ENCODE data around the gene DENND5B. TPM values are rescaled to one million over a fixed set of nuclear protein-coding genes. Genes with fewer than 3 reads are reported as not detected.

DENND5B gene
- total and polyA plus RNA-seq, 10 donors: 4.5 to 42.5 (median 24.6) TPM

- 85 to 96% (median 89%) methylated on average over 1 of the region's 1 CpG for WGBS, 5 donors
- no peaks in the 10 kb centered on the region for H3K9me3 ChIP-seq
- peaks cover 0 to 42% (median 17%) of the 10 kb centered on the region in 6 donors for H3K4me1 ChIP-seq
- no peak overlapping the region for H3K4me3 ChIP-seq
- no peak for DNase-seq
- H3K27ac ChIP-seq: no peak overlapping the region
- TF ChIP-seq CTCF (IDR thresholded peaks at IDR 0.05 in 8 of 11, conservative IDR thresholded peaks at IDR 0.05 in 3 of 11) (no peak), POLR2A (IDR thresholded peaks at IDR 0.05) (no peak), POLR2AphosphoS5 (IDR thresholded peaks at IDR 0.05) (no peak)
- intact Hi-C loops (cut with DNase I; ENCODE audit: low total_unique reads): no loop called here
- H3K36me3 ChIP-seq: no peaks in the 10 kb centered on the region
- H3K27me3 ChIP-seq (replicated peaks in 1 of 7): no peaks in the 10 kb centered on the region
Observed at GRCh38 chr12:31517994-31518393, 72.9 kb downstream of the DENND5B start.

- 51 to 78% (median 73%) methylated on average over 2 of the region's 2 CpGs for WGBS, 5 donors
- TF ChIP-seq POLR2AphosphoS5 (IDR thresholded peaks at IDR 0.05): no peak
- no peak for TF ChIP-seq POLR2A (IDR thresholded peaks at IDR 0.05)
- no peak for TF ChIP-seq CTCF (IDR thresholded peaks at IDR 0.05 in 8 of 11, conservative IDR thresholded peaks at IDR 0.05 in 3 of 11)
Observed at GRCh38 chr12:31516702-31517101, 74.2 kb downstream of the DENND5B start.

GRCh38 chr12:31514912-31515311 is 76.0 kb downstream of the DENND5B start:
- TF ChIP-seq POLR2AphosphoS5 (IDR thresholded peaks at IDR 0.05) (no peak), CTCF (IDR thresholded peaks at IDR 0.05 in 8 of 11, conservative IDR thresholded peaks at IDR 0.05 in 3 of 11) (no peak), POLR2A (IDR thresholded peaks at IDR 0.05) (no peak)
- Histone ChIP-seq H3K4me3 (no peak overlapping the region), H3K27me3 (replicated peaks in 1 of 7) (no peaks in the 10 kb centered on the region), H3K4me1 (peaks cover 0 to 22% (median 15%) of the 10 kb centered on the region in 6 donors), H3K27ac (no peak overlapping the region), H3K9me3 (no peaks in the 10 kb centered on the region), H3K36me3 (no peaks in the 10 kb centered on the region)
- WGBS, 5 donors: 91 to 99% (median 95%) methylated on average over 4 of the region's 4 CpGs
- intact Hi-C loops (cut with DNase I; ENCODE audit: low total_unique reads): no loop called here
- DNase-seq: no peak

More at GRCh38 chr12:31516702-31517101, 74.2 kb downstream of the DENND5B start:
- no peak for DNase-seq
- intact Hi-C loops (cut with DNase I; ENCODE audit: low total_unique reads): no loop called here
- Histone ChIP-seq H3K27me3 (replicated peaks in 1 of 7) (no peaks in the 10 kb centered on the region), H3K36me3 (no peaks in the 10 kb centered on the region), H3K27ac (no peak overlapping the region), H3K9me3 (no peaks in the 10 kb centered on the region), H3K4me1 (peaks cover 0 to 34% (median 17%) of the 10 kb centered on the region in 6 donors), H3K4me3 (no peak overlapping the region)

- Histone ChIP-seq H3K36me3 (no peaks in the 10 kb centered on the region), H3K27me3 (replicated peaks in 1 of 7) (no peaks in the 10 kb centered on the region), H3K9me3 (peaks cover 0 to 9% (median 7%) of the 10 kb centered on the region in 8 donors), H3K4me3 (no peak overlapping the region), H3K27ac (no peak overlapping the region), H3K4me1 (peaks cover 0 to 3% (median 1%) of the 10 kb centered on the region in 6 donors)
- intact Hi-C loops (cut with DNase I; ENCODE audit: low total_unique reads): no loop called here
- DNase-seq: no peak
- WGBS, 5 donors: 86 to 96% (median 89%) methylated on average over 4 of the region's 4 CpGs
- TF ChIP-seq CTCF (IDR thresholded peaks at IDR 0.05 in 8 of 11, conservative IDR thresholded peaks at IDR 0.05 in 3 of 11) (no peak), POLR2AphosphoS5 (IDR thresholded peaks at IDR 0.05) (no peak), POLR2A (IDR thresholded peaks at IDR 0.05) (no peak)
Observed at GRCh38 chr12:31510034-31510433, 80.9 kb downstream of the DENND5B start.
